Measurements from ENCODE around the gene FMNL2.

Gene FMNL2

DNA sequence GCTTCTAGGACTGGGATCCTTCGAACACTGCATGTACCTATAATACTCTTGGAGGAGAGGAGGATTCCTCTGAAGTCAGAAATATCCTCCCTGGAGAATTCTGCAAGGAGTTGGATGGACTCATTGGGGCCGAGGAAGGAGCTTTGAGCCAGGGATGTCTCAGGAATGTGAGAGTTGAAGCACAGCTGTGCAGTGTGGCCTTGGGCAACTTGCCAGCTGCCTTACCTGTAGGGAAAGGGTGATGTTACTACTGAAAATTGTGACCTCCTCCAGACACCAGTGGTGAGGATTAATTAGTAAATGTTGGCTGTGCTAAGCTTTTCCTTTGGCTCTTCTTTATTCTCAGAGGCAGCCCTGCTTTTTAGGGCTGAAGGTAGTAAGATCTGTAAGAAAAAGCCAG lies 41.4 kb downstream of the FMNL2 start:
- H3K4me1 ChIP-seq = peaks cover 0 to 24% (median 5%) of the 10 kb centered on the region in 4 donors
- H3K36me3 ChIP-seq = no peaks in the 10 kb centered on the region
- no peaks in the 10 kb centered on the region for H3K9me3 ChIP-seq
- TF ChIP-seq CTCF (IDR thresholded peaks at IDR 0.05) = no peak
- H3K27me3 ChIP-seq = no peaks in the 10 kb centered on the region
- intact Hi-C loops (cut with DNase I; ENCODE audit: low total_unique reads) = no loop called here
- no peak overlapping the region for H3K27ac ChIP-seq
- H3K4me3 ChIP-seq = no peak overlapping the region
- DNase-seq = no peak

- Histone ChIP-seq H3K4me1 (peaks cover 0 to 24% (median 5%) of the 10 kb centered on the region in 4 donors), H3K27me3 (no peaks in the 10 kb centered on the region), H3K9me3 (no peaks in the 10 kb centered on the region), H3K27ac (no peak overlapping the region), H3K36me3 (no peaks in the 10 kb centered on the region), H3K4me3 (no peak overlapping the region)
- TF ChIP-seq CTCF (IDR thresholded peaks at IDR 0.05) = no peak
- DNase-seq = no peak
- intact Hi-C loops (cut with DNase I; ENCODE audit: low total_unique reads) = no loop called here
Measured at GRCh38 chr2:152376968-152377367, 42.0 kb downstream of the FMNL2 start.

DNA sequence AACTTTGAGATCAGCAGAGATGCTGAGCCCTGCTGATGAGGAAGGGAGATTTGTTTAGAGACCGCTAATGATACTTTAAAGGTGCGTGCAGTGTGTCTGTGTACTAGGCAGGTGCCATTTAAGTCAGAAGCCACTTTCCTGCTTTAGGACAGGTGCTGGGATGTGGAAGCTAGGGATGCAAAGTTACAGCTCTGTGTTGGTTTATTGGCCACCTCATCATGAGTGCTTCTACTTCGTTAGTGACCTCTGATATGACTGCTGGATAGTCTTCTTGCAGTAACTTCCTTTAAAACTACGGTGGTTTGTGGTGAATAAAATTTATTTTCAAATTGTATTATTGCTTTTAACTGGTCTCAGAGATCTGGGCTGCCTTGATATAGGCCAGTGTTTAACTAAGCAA lies 44.1 kb downstream of the FMNL2 start:
- no peak for DNase-seq
- Histone ChIP-seq H3K4me3 (no peak overlapping the region), H3K36me3 (no peaks in the 10 kb centered on the region), H3K27me3 (no peaks in the 10 kb centered on the region), H3K27ac (no peak overlapping the region), H3K4me1 (peaks cover 0 to 20% (median 2%) of the 10 kb centered on the region in 4 donors), H3K9me3 (no peaks in the 10 kb centered on the region)
- intact Hi-C loops (cut with DNase I; ENCODE audit: low total_unique reads) = no loop called here
- no peak for TF ChIP-seq CTCF (IDR thresholded peaks at IDR 0.05)

DNA sequence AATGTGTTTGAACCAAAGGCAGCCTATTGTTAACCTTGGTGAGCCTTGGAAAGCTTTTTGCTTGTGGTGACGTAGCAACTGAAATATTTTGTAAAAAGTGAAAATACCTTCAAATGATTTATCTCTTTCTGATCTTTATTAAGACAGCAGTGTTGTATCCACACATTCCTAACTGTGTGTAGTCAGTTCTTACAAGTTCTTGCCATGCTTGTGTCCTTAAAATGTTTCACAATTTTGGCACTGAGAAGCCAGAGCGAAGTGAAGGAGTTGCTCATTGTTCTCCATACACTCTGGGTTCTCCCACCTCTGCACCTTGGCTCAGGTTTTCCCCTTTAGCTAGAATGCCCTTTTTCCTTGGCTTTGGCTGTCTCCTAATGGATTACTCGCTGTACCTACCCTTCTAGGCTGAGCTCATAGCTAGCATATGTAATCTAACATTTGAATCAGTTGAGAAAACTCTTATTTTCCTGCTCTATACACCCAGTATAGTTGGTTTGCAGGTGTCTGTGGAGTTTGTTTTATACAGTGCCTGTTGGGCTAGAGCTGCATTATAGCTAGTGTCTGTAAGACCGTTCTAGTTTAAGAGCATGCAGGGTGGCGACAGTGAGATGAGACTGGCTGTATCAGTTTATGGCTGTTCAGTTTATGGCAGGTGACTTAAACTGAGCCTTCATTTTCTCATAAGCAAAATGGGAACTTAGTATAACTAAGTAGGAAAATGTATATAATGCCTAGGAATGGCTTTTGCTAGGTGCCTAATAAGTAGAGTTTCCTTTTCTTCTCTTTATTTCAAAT lies 45.5 kb downstream of the FMNL2 start:
- Histone ChIP-seq H3K27me3 (no peaks in the 10 kb centered on the region), H3K9me3 (no peaks in the 10 kb centered on the region), H3K27ac (no peak overlapping the region), H3K36me3 (no peaks in the 10 kb centered on the region), H3K4me1 (peaks cover 0 to 20% (median 2%) of the 10 kb centered on the region in 4 donors), H3K4me3 (no peak overlapping the region)
- TF ChIP-seq CTCF (IDR thresholded peaks at IDR 0.05) = no peak
- DNase-seq = no peak
- intact Hi-C loops (cut with DNase I; ENCODE audit: low total_unique reads) = no loop called here

DNA sequence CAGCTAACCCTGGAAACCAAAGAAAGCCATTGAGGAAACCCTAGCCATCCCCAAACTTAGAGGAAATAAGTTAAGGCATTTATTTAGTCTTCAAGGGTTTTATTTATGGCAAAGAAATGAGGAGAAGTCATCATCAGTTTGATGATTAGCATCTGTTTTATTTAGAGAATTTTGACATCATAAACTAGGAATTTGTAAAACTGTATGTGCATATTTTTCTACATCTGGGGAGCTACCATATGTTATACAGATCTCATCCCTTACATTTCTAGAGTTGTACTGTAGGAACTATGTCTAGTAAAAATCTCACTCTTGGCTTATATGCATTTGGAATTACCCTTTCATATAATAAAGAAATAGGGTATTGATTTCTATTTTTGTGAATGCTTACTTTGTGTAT lies 48.7 kb downstream of the FMNL2 start:
- intact Hi-C loops (cut with DNase I; ENCODE audit: low total_unique reads) = no loop called here

More for the DNA sequence above, 48.7 kb downstream of the FMNL2 start:
- Histone ChIP-seq H3K36me3 (no peaks in the 10 kb centered on the region), H3K4me3 (no peak overlapping the region), H3K27ac (no peak overlapping the region), H3K9me3 (no peaks in the 10 kb centered on the region), H3K27me3 (no peaks in the 10 kb centered on the region), H3K4me1 (peaks cover 0 to 21% (median 2%) of the 10 kb centered on the region in 4 donors)
- DNase-seq = no peak
- TF ChIP-seq CTCF (IDR thresholded peaks at IDR 0.05) = no peak
